Body of pancreas (tissue), 4 donors: Measurements from ENCODE around the gene PJA2. TPM values are rescaled to one million over a fixed set of nuclear protein-coding genes. Genes with fewer than 3 reads are reported as not detected.
"Not testable (repeated sequence)": the region's sequence is repeated elsewhere in the genome, so short reads cannot be mapped to it uniquely, and the experiment has no call there.

Experiments
- ATAC-seq: fragments of 150-250 bp; one replicate; pipeline ENCODE4 v1.9.1; 2016
- DNase-seq, 4 donors: peaks; one replicate each; pipeline ENCODE4 v3.0.0-alpha.2; 2019
- H3K27ac ChIP-seq, 4 donors: fragments of 200-600 bp; sonication (generic); 1 replicate in 3 of 4; 2 replicates in 1 of 4; pipeline versions ENCODE4 v1.5.1 to v1.6.1; 2016 to 2019; ENCODE audit warnings: mild to moderate bottlenecking in 1 of 4, mixed read lengths in 1 of 4, moderate library complexity in 1 of 4
- H3K27me3 ChIP-seq, 2 donors: fragments of 200-600 bp; sonication (generic); one replicate each; pipeline ENCODE4 v1.6.0; 2016; ENCODE audit warnings: mild to moderate bottlenecking in 1 of 2
- H3K36me3 ChIP-seq, 2 donors: fragments of 200-600 bp; sonication (generic); replicated peaks in 1 of 2; 2 replicates each; pipeline ENCODE4 v1.5.1; 2016; ENCODE audit warnings: low read depth in 2 of 2; ENCODE audit not compliant: insufficient read depth in 1 of 2
- H3K4me1 ChIP-seq: fragments of 200-600 bp; sonication (generic); one replicate; pipeline ENCODE4 v1.6.0; 2016
- H3K4me3 ChIP-seq, 2 donors: fragments of 200-600 bp; sonication (generic); 1 replicate in 1 of 2; 2 replicates in 1 of 2; pipeline ENCODE4 v1.5.1; 2016 to 2019
- H3K9me3 ChIP-seq, 3 donors: fragments of 200-600 bp; sonication (generic); 1 replicate in 2 of 3; 2 replicates in 1 of 3; pipeline ENCODE4 v1.5.1; 2016
- CTCF ChIP-seq, 7 experiments: fragments of 450-650 bp in 4 of 7; fragments of 200-600 bp in 3 of 7; sonication (generic) in 3 of 7; IDR thresholded peaks; one replicate each; pipeline ENCODE4 v1.5.1; 2016 to 2019; ENCODE audit warnings: antibody characterized with exemption in 7 of 7
- POLR2A ChIP-seq, 3 donors: fragments of 450-650 bp; IDR thresholded peaks; one replicate each; pipeline ENCODE4 v1.6.1; 2016; ENCODE audit warnings: antibody characterized with exemption in 3 of 3, mild to moderate bottlenecking in 2 of 3
- WGBS, 2 donors: methylation state at CpG; one replicate each; pipeline ENCODE4 v1.1.5; 2017; 5-methylcytosine and 5-hydroxymethylcytosine counted together
- intact Hi-C: fragments of 100-400 bp; cut with DNase I; formaldehyde crosslinking; loops from one replicate; pipeline ENCODE4 v1.15.1; 2023
- total RNA-seq, 2 donors: library from RNA; depleted of rRNA; stranded (reverse); fragments of >200 nt; gene quantifications; one replicate each; pipeline ENCODE4 v1.1.0, GENCODE V29; 2016

Gene PJA2
- total RNA-seq, 2 donors from 2014 or later: 48.0 to 67.9 TPM

GRCh38 chr5:109291090-109291489 lies 118.7 kb downstream of the PJA2 start:
- Histone ChIP-seq H3K4me3 (no peak overlapping the region), H3K36me3 (no peaks in the 10 kb centered on the region), H3K27ac (no peak overlapping the region), H3K9me3 (no peaks in the 10 kb centered on the region), H3K4me1 (no peaks in the 10 kb centered on the region), H3K27me3 (no peaks in the 10 kb centered on the region)
- intact Hi-C loops: no loop called here
- 90 to 100% methylated on average over 4 to 6 of the region's 6 CpGs for WGBS, 2 donors
- DNase-seq (no peak), ATAC-seq (no peak)
- TF ChIP-seq POLR2A (IDR thresholded peaks at IDR 0.05) (no peak), CTCF (IDR thresholded peaks at IDR 0.05) (no peak)

GRCh38 chr5:109290231-109290630 lies 119.5 kb downstream of the PJA2 start:
- Histone ChIP-seq H3K4me1 (no peaks in the 10 kb centered on the region), H3K36me3 (no peaks in the 10 kb centered on the region), H3K27me3 (no peaks in the 10 kb centered on the region), H3K9me3 (no peaks in the 10 kb centered on the region), H3K4me3 (no peak overlapping the region), H3K27ac (no peak overlapping the region)
- WGBS, 2 donors: 95% methylated on average over 2 of the region's 2 CpGs; no CpG with 5 or more reads in 1 of the 2 donors
- no peak for TF ChIP-seq POLR2A (IDR thresholded peaks at IDR 0.05)
- TF ChIP-seq CTCF (IDR thresholded peaks at IDR 0.05): no peak
- intact Hi-C loops: no loop called here
- ATAC-seq (no peak), DNase-seq (no peak)

- H3K4me1 ChIP-seq, H3K27me3 ChIP-seq, H3K27ac ChIP-seq, DNase-seq, H3K9me3 ChIP-seq, ATAC-seq, intact Hi-C loops, H3K4me3 ChIP-seq, H3K36me3 ChIP-seq: not testable (repeated sequence)
- WGBS, 2 donors: 94 to 96% methylated on average over 4 of the region's 4 CpGs
These were observed 123.1 kb downstream of the PJA2 start for GRCh38 chr5:109286628-109287027.
